ENCODE measurements around the gene NHEJ1. TPM values are rescaled to one million over a fixed set of nuclear protein-coding genes. Genes with fewer than 3 reads are reported as not detected.

The NHEJ1 gene
- total RNA-seq, 2 donors from 2014 or later = 8.9 to 9.3 TPM

- Histone ChIP-seq H3K4me3 (no peak within 1 kb of the TSS), H3K27ac (no peak within 1 kb of the TSS), H3K27me3 (no peaks in the 10 kb centered on the region), H3K9me3 (no peaks in the 10 kb centered on the region), H3K4me1 (peaks cover 10% of the 10 kb centered on the region), H3K36me3 (replicated peaks in 1 of 2; ENCODE audit: insufficient read depth in 1 of 2, low read depth in 2 of 2) (peaks cover 0 to 11% of the 10 kb centered on the region in 2 donors)
- intact Hi-C loops (cut with DNase I) = loop anchor here (5.0 to 10.0 kb wide), 3 partner anchors 55 to 205 kb away; partner anchors contain the start of genes ANKZF1 and ATG9A
- ATAC-seq = no peak
- no peak for DNase-seq
- WGBS, 2 donors = 74 to 80% methylated on average over 10 of the region's 10 CpGs
- TF ChIP-seq CTCF (IDR thresholded peaks at IDR 0.05) (no peak), POLR2A (IDR thresholded peaks at IDR 0.05) (no peak)
Measured at GRCh38 chr2:219169930-219170654, 9.5 kb upstream of the NHEJ1 start, which contains the start of gene SLC23A3. Gene SLC23A3 (minus strand): TSS chr2:219170029. CDS start chr2:219169984, 45 bp downstream.

- DNase-seq (no peak), ATAC-seq (no peak)
- Histone ChIP-seq H3K4me3 (no peak overlapping the region), H3K4me1 (no peaks in the 10 kb centered on the region), H3K27me3 (no peaks in the 10 kb centered on the region), H3K27ac (no peak overlapping the region), H3K9me3 (no peaks in the 10 kb centered on the region), H3K36me3 (replicated peaks in 1 of 2; ENCODE audit: insufficient read depth in 1 of 2, low read depth in 2 of 2) (peaks cover 0 to 11% of the 10 kb centered on the region in 2 donors)
- TF ChIP-seq CTCF (IDR thresholded peaks at IDR 0.05) = no peak
- TF ChIP-seq POLR2A (IDR thresholded peaks at IDR 0.05) = no peak
- intact Hi-C loops (cut with DNase I) = loop anchor here (10.0 kb wide), 1 partner anchor 206 kb away; no protein-coding TSS in a partner anchor
Measured at GRCh38 chr2:219168932-219169331, 8.3 kb upstream of the NHEJ1 start.

- no peak for TF ChIP-seq CTCF (IDR thresholded peaks at IDR 0.05)
- no peak for TF ChIP-seq POLR2A (IDR thresholded peaks at IDR 0.05)
- no peak for DNase-seq
- no peaks in the 10 kb centered on the region for H3K4me1 ChIP-seq
- no peak overlapping the region for H3K27ac ChIP-seq
- peaks cover 0 to 11% of the 10 kb centered on the region in 2 donors for H3K36me3 ChIP-seq (replicated peaks in 1 of 2; ENCODE audit: insufficient read depth in 1 of 2, low read depth in 2 of 2)
- H3K4me3 ChIP-seq = no peak overlapping the region
- WGBS, 2 donors = 34 to 63% methylated on average over 2 to 6 of the region's 6 CpGs
- intact Hi-C loops (cut with DNase I) = loop anchor here (10.0 kb wide), 1 partner anchor 206 kb away; no protein-coding TSS in a partner anchor
- no peaks in the 10 kb centered on the region for H3K9me3 ChIP-seq
- H3K27me3 ChIP-seq = no peaks in the 10 kb centered on the region
- ATAC-seq = no peak
Measured at GRCh38 chr2:219168526-219168925, 7.9 kb upstream of the NHEJ1 start.

- no peak overlapping the region for H3K27ac ChIP-seq
- no peaks in the 10 kb centered on the region for H3K9me3 ChIP-seq
- intact Hi-C loops (cut with DNase I) = loop anchor here (10.0 kb wide), 1 partner anchor 207 kb away; no protein-coding TSS in a partner anchor
- DNase-seq (no peak), ATAC-seq (no peak)
- H3K4me3 ChIP-seq = no peak overlapping the region
- TF ChIP-seq POLR2A (IDR thresholded peaks at IDR 0.05) (no peak), CTCF (IDR thresholded peaks at IDR 0.05) (no peak)
- no peaks in the 10 kb centered on the region for H3K4me1 ChIP-seq
- 65 to 69% methylated on average over 5 of the region's 5 CpGs for WGBS, 2 donors
- H3K36me3 ChIP-seq (replicated peaks in 1 of 2; ENCODE audit: insufficient read depth in 1 of 2, low read depth in 2 of 2) = peaks cover 0 to 7% of the 10 kb centered on the region in 2 donors
- H3K27me3 ChIP-seq = no peaks in the 10 kb centered on the region
Measured at GRCh38 chr2:219167997-219168396, 7.4 kb upstream of the NHEJ1 start.

All from body of pancreas (tissue), 4 donors.